DND-41 (cell line): ENCODE results near the gene PLXNA3.

Source experiments
- ATAC-seq: fragments of 200-7000 bp; cut with Tn5 transposase; 3 replicates; pipeline ENCODE4 v1.9.1; 2021; ENCODE audit warnings: low read depth; ENCODE audit not compliant: insufficient read depth
- DNase-seq: peaks from one replicate; pipeline ENCODE4 v3.0.0-alpha.2; 2020
- H2AFZ ChIP-seq: 2 replicates; pipeline ENCODE4 v1.6.0; 2012; ENCODE audit warnings: low read depth, low read length
- H3K27ac ChIP-seq: 2 replicates; pipeline ENCODE4 v1.5.1; 2012; ENCODE audit warnings: low read length, inconsistent platforms
- H3K27me3 ChIP-seq: fragments of 200-600 bp; sonication (generic); 2 replicates; pipeline ENCODE4 v1.6.0; 2012; ENCODE audit warnings: low read length, mild to moderate bottlenecking, inconsistent platforms; ENCODE audit not compliant: insufficient read depth, poor library complexity
- H3K36me3 ChIP-seq: 2 replicates; pipeline ENCODE4 v1.5.1; 2012; ENCODE audit warnings: low read length, inconsistent platforms; ENCODE audit not compliant: insufficient read depth
- H3K4me1 ChIP-seq: 2 replicates; pipeline ENCODE4 v1.5.1; 2012; ENCODE audit warnings: mild to moderate bottlenecking, low read length; ENCODE audit not compliant: insufficient read depth
- H3K4me2 ChIP-seq: 2 replicates; pipeline ENCODE4 v1.6.0; 2012; ENCODE audit warnings: mild to moderate bottlenecking, moderate library complexity, low read length, inconsistent platforms; ENCODE audit not compliant: insufficient read depth
- H3K4me3 ChIP-seq, 2 experiments: fragments of 200-600 bp in 1 of 2; shearing (Covaris generic) in 1 of 2; 2 replicates each; pipeline ENCODE4 v1.5.1; 2012 to 2016; ENCODE audit warnings: inconsistent platforms in 2 of 2, low read length in 2 of 2, mild to moderate bottlenecking in 2 of 2, low read depth in 1 of 2, moderate library complexity in 1 of 2
- H3K79me2 ChIP-seq: 2 replicates; pipeline ENCODE4 v1.6.0; 2012; ENCODE audit warnings: low read length, inconsistent platforms; ENCODE audit not compliant: insufficient read depth
- H3K9ac ChIP-seq: 2 replicates; pipeline ENCODE4 v1.6.0; 2012; ENCODE audit warnings: low read depth, mild to moderate bottlenecking, inconsistent platforms, low read length, moderate library complexity
- H3K9me3 ChIP-seq: 2 replicates; pipeline ENCODE4 v1.5.1; 2012; ENCODE audit warnings: low read length, moderate library complexity, mild to moderate bottlenecking, inconsistent platforms; ENCODE audit not compliant: insufficient read depth, severe bottlenecking
- H4K20me1 ChIP-seq: 2 replicates; pipeline ENCODE4 v1.6.0; 2012; ENCODE audit warnings: low read length; ENCODE audit not compliant: insufficient read depth
- CTCF ChIP-seq: IDR thresholded peaks from 2 replicates; pipeline ENCODE4 v1.5.1; 2012; ENCODE audit warnings: borderline replicate concordance, low read length, moderate library complexity, mild to moderate bottlenecking; ENCODE audit not compliant: poor library complexity, severe bottlenecking; ENCODE audit errors: extremely low read depth
- EZH2 ChIP-seq: IDR thresholded peaks from 3 replicates; pipeline ENCODE4 v1.6.1; 2012; ENCODE audit warnings: borderline replicate concordance, low read depth, mild to moderate bottlenecking, moderate library complexity, low read length, inconsistent platforms; ENCODE audit not compliant: severe bottlenecking

Gene PLXNA3

GRCh38 chrX:154426916-154427770 lies 30.9 kb upstream of the PLXNA3 start:
- no peak for ATAC-seq

GRCh38 chrX:154428176-154429171 lies 29.6 kb upstream of the PLXNA3 start, which contains the start of gene ATP6AP1:
ATP6AP1 (plus strand) TSS chrX:154428677; CDS start chrX:154428693, 16 bp downstream.
- Histone ChIP-seq H3K79me2 (peaks cover 30% of the 10 kb centered on the region), H3K4me3 (peak within 1 kb of the TSS; percentile 46 to 88; a peak in 3 of 4 replicates), H3K4me2 (peak within 1 kb of the TSS; percentile 86), H3K27ac (peak within 1 kb of the TSS; percentile 75), H3K36me3 (peaks cover 20% of the 10 kb centered on the region), H3K9me3 (no peaks in the 10 kb centered on the region), H3K4me1 (peaks cover 34% of the 10 kb centered on the region), H3K9ac (peak within 1 kb of the TSS; percentile 79), H2AFZ (peak within 1 kb of the TSS; percentile 68), H3K27me3 (no peaks in the 10 kb centered on the region), H4K20me1 (no peaks in the 10 kb centered on the region)
- ATAC-seq (peak; percentile 100), DNase-seq (peak; percentile 94)
- TF ChIP-seq EZH2 (no peak), CTCF (peak; percentile 40)

More at GRCh38 chrX:154426916-154427770, 30.9 kb upstream of the PLXNA3 start:
- Histone ChIP-seq H3K27me3 (no peaks in the 10 kb centered on the region), H3K79me2 (peaks cover 30% of the 10 kb centered on the region), H4K20me1 (no peaks in the 10 kb centered on the region), H2AFZ (no peak overlapping the region), H3K4me3 (peak overlapping the region in 1 of 2 experiments; percentile 88; a peak in 1 of 4 replicates), H3K4me1 (peaks cover 34% of the 10 kb centered on the region), H3K9me3 (no peaks in the 10 kb centered on the region), H3K27ac (no peak overlapping the region), H3K4me2 (peak overlapping the region; percentile 86), H3K36me3 (peaks cover 7% of the 10 kb centered on the region; the same call in 1 of the 2 replicates), H3K9ac (peak overlapping the region; percentile 79; the same call in 1 of the 2 replicates)
- no peak for TF ChIP-seq CTCF
- no peak for TF ChIP-seq EZH2
- DNase-seq, result no peak

- no peak overlapping the region for H2AFZ ChIP-seq
- peaks cover 30% of the 10 kb centered on the region for H3K79me2 ChIP-seq
- no peaks in the 10 kb centered on the region for H3K27me3 ChIP-seq
- H3K4me1 ChIP-seq, result peaks cover 34% of the 10 kb centered on the region
- peaks cover 32% of the 10 kb centered on the region for H3K36me3 ChIP-seq
- ATAC-seq (no peak), DNase-seq (no peak)
- TF ChIP-seq CTCF, result no peak
- no peak for TF ChIP-seq EZH2
- peak overlapping the region; percentile 79; the same call in 1 of the 2 replicates for H3K9ac ChIP-seq
- no peaks in the 10 kb centered on the region for H3K9me3 ChIP-seq
- no peaks in the 10 kb centered on the region for H4K20me1 ChIP-seq
- H3K27ac ChIP-seq, result no peak overlapping the region
- H3K4me3 ChIP-seq, result peak overlapping the region in 1 of 2 experiments; percentile 88; a peak in 2 of 4 replicates
- H3K4me2 ChIP-seq, result peak overlapping the region; percentile 86
These were observed 28.4 kb upstream of the PLXNA3 start for GRCh38 chrX:154429711-154430110.
